Neural cell (in vitro differentiated cells): ENCODE measurements around the gene SH3TC1.

Experiments
- CTCF ChIP-seq: fragments of 450-650 bp; IDR thresholded peaks from 2 replicates; pipeline ENCODE4 v1.5.1; 2014; ENCODE audit warnings: antibody characterized with exemption, mild to moderate bottlenecking, moderate library complexity; ENCODE audit not compliant: poor library complexity, severe bottlenecking
- EP300 ChIP-seq: fragments of 450-650 bp; conservative IDR thresholded peaks from 2 replicates; pipeline ENCODE4 v1.6.1; 2014; ENCODE audit warnings: antibody characterized with exemption, mild to moderate bottlenecking, moderate library complexity; ENCODE audit not compliant: poor library complexity, severe bottlenecking
- EZH2 ChIP-seq: fragments of 200-600, 300-800 bp; shearing (Covaris generic), sonication (generic); IDR thresholded peaks from 2 replicates; pipeline ENCODE4 v1.6.1; 2014; ENCODE audit warnings: antibody characterized with exemption, low read length, borderline replicate concordance, mild to moderate bottlenecking; ENCODE audit not compliant: insufficient read depth, poor library complexity, severe bottlenecking
- POLR2AphosphoS5 ChIP-seq: IDR thresholded peaks from 2 replicates; pipeline ENCODE4 v1.6.1; 2012
- SMC3 ChIP-seq: fragments of 450-650 bp; conservative IDR thresholded peaks from 2 replicates; pipeline ENCODE4 v1.6.1; 2014; ENCODE audit warnings: antibody characterized with exemption, mild to moderate bottlenecking, moderate library complexity; ENCODE audit not compliant: poor library complexity

DNA sequence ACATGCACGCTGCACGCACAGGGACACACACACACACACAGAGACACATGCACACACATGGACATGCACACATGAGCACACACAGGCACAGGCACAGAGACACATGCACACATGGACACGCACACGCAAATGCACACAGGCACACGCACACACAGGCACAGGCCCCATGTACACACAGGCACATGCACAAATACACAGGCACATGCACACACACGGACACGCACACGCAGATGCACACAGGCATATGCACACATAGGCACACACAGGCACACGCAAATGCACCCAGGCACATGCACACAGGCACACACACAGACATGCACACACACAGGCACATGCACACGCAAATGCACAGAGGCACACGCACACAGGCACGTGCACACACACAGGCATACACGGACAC lies 40.1 kb downstream of the SH3TC1 start:
- no peak for TF ChIP-seq CTCF
- TF ChIP-seq SMC3: no peak
- no peak for TF ChIP-seq POLR2AphosphoS5
- TF ChIP-seq EZH2: no peak
- TF ChIP-seq EP300: no peak
